ENCODE results near the gene IREB2.
"Not testable (repeated sequence)": the region's sequence is repeated elsewhere in the genome, so short reads cannot be mapped to it uniquely, and the experiment has no call there.

IREB2 gene

DNA sequence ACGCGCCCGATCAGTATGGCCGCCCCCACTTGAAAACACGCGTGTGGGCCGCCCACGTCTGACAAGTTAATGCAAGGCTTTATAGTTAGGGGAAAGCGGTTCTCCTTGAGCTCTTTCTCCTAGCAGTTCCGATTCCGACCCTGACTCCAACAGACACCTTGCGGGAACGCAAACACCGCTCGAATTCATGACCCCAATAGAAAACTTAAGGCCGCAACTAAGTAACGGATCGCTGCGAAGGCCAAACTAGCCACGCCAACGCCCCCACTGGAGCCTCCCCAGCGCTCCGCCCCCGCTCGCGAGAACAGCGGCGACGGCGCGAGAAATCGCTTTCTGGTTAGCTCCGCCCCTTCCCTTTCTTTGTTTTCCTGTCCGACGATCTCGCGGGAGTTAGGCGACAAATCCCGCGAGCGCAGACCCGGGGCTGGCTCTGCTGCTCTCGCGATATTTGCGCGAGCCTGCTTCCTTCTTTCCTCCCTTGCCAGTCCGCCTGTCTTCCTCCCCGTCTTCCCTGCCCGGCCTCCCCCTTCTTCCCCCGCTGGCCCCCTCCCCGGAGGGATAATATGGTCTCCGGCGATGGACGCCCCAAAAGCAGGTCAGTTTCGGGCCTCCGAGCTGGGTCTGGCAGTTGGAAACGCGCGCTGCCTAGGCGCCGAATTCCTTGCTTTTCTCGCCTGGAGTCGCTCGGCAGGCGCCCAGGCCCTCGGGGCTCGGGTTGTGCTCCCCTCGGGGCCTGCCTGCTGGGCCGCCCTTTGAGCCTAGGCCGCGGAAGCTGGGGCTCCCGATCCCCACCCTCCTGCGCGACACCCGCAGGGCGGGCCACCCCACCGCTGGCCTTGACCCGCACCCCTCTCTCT is at the start of gene IREB2:
Gene IREB2, plus strand, starts transcription at position 455 of the 857 bp plus-strand sequence. Its CDS starts 122 bp downstream, at position 577.
- peak; percentile 96 for DNase-seq

GRCh38 chr15:78388865-78389264 is 49.2 kb upstream of the IREB2 start:
- DNase-seq, result no peak

- no peak for DNase-seq
Observed at GRCh38 chr15:78389322-78389721, 48.7 kb upstream of the IREB2 start.

DNA sequence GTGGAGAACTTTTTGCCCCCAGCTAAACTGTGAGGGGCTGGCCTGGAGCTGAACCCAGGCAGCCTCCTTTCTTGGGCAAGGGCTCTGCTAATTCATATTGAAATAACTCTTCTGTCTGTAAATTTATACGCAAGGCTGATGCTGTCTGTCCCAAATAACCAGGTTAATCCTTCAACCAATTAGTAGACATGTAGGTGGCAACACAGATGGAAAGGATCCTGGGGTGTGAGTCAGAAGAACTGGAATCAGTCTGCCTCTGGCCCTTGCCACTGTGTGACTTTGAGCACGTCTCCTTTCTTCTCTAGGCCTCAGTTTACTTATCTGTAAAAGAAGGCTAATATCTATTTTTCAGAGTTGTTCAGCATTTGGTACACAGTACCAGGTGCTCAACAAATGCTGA is 48.3 kb upstream of the IREB2 start:
- DNase-seq, result no peak

DNA sequence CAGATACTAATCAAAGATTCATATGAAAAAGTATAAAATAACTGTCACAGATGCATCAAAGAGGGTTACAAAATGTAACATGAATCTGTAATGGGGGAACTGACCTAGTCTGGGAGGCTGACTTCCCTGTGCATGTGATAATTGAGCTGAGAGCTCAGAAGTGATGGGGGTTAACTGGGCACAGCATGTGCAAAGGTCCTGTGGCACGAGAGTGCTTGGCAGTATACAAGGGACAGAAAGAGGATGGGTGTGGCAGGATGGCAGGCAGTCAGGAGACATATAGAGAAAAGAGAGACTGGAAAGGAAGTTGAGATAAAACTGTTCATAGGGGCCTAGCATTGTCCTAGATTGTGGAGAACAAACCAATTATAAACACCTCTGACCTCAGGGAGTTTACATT is 47.8 kb upstream of the IREB2 start:
- no peak for DNase-seq

- DNase-seq, result no peak
Observed at GRCh38 chr15:78390826-78391225, 47.2 kb upstream of the IREB2 start.

DNA sequence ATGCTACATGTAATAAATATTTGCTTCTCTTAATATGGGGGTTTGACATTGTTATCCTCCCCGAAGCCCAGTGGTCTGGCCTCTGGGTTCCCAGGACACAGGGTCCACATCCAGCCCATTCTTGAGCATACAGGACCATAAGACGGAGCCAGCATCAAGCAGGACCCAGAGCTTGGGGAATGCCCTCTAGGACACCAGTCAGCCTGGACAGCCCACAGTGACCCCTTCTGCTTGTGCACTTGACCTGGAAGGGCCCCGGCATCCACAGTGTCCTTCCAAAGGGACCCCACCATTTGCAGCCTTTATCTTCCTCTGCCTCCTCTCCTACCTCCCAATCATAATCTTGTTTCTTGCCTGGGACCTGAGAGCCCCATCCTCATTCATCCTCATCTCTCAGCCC is 46.2 kb upstream of the IREB2 start:
- no peak for DNase-seq

DNA sequence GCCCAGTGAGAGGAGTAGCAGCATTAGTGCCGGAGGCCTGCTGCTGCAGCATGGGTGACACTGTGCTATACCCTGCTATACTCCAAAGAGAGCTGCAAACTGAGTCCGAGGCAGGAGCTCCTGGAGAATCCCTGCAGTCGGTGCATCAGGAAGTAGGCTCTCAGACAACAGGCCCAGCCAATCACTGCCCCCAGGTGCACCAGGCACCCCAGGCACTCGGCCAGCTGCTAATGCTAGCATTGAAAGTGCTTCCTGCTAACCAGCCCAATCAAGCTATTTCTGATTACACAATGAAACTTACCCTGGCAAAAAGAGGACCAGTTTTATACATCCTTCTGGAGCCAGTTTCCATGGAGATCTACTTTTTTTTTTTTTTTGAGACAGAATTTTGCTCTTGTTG is 45.6 kb upstream of the IREB2 start:
- DNase-seq, result no peak

- no peak for DNase-seq
Observed at GRCh38 chr15:78393137-78393536, 44.9 kb upstream of the IREB2 start.

- no peak for DNase-seq
Observed at GRCh38 chr15:78394026-78394425, 44.0 kb upstream of the IREB2 start.

GRCh38 chr15:78394981-78395616 is 42.9 kb upstream of the IREB2 start:
- no peak for DNase-seq

GRCh38 chr15:78396186-78396814 is 41.7 kb upstream of the IREB2 start:
- DNase-seq, result no peak

DNA sequence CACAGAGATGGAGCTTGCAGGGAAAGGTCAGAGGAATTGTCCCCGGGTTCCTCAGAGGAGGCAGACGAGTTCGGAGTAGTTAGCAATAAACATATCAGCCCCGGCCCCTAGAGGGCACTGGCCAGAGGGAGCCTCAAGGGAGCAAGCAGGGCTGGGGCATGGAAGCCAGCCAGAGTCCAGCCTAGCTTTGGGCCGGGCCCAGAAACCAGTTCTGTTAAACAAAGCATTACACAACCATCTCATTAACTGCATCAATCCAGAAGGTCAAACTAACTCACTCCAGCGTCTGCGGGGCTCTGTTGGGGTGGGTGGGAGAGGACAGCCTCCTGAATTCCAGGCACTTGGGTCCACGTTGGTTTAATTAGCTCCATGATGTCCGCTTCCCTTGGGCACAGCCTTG is 41.0 kb upstream of the IREB2 start:
- DNase-seq, result no peak

DNA sequence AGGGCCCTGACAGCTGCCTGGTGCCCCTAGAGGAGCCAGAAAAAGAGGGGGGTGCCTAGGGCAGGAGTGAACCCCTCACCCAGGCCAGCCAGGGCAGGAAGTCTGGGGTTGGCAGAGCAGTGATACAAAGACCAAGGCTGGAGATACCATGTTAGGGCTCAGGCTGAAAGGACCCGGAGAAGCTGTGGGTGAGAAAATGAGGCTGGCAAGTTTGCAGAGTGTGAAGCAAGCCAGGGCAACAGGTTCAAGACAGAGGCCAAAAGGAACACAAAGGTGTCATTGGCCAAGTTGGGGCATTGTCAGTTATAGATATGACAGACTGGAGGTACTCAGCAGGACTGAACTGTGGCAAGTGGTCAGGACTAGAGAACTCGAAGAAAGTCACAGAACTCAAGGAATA is 40.6 kb upstream of the IREB2 start:
- DNase-seq, result no peak

DNA sequence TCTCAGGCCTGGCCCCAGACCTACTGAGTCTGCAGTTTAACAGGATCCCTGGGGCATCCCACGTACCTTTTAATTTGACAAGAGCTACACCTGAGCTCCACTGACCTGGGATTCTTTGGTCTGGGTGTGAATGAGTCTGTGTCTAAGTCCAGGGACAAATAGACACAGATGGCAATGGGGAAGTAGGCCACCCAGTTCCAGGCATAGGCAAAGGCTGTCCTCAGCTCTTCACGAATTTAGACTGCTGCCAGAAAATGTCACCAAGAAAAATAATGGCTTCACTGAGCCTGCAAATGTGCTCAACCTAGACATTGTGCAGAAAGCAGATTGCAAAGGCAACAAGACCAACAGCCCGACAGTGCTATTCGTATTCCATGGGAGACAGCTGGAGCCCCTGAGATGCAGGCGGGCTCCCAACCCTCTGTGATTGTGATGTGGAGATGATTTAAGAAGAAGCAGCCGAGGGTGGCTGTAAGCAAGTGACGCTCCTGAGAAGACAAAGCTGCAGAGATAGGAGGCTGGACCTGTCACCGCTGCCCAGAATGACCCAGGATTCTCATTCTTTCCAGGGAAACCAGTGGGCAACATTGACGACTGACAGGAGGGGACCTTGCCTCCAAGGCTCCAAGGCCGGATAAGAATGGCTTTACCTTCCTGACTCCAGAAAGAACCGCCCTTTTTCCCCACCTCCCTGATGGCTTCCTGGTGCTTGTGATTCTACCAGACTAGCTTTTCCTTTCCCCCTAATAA is 39.8 kb upstream of the IREB2 start:
- no peak for DNase-seq

GRCh38 chr15:78399091-78399490 is 38.9 kb upstream of the IREB2 start:
- no peak for DNase-seq

DNA sequence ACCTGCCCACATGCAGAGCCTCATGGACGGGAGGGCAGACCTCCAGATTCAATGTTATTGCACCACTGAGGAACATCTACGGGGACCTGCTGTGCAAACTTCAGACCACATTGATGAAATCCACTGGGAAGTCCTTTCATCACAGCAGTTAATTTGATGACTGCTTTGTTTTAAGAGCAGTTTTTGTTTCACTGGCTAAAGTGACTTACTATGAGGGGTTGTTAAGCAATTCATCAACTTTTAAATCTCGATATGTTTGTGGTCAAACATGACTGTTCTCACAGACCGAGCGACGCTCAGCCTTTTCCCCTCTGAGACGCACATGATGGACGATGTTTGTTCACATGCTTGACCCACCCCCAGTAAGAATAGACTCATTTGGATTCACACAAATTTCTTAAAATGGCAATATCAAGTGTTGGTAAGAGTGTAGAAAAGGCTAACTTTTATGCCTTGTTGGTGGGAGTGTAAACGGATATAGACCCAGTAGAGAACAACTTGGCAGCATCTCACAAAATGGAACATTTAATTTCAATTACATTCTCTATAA is 35.9 kb upstream of the IREB2 start:
- no peak for DNase-seq

- DNase-seq, result no peak
Observed at GRCh38 chr15:78404125-78404524, 33.9 kb upstream of the IREB2 start.

- DNase-seq, result not testable (repeated sequence)
Observed at GRCh38 chr15:78404796-78405195, 33.2 kb upstream of the IREB2 start.

DNA sequence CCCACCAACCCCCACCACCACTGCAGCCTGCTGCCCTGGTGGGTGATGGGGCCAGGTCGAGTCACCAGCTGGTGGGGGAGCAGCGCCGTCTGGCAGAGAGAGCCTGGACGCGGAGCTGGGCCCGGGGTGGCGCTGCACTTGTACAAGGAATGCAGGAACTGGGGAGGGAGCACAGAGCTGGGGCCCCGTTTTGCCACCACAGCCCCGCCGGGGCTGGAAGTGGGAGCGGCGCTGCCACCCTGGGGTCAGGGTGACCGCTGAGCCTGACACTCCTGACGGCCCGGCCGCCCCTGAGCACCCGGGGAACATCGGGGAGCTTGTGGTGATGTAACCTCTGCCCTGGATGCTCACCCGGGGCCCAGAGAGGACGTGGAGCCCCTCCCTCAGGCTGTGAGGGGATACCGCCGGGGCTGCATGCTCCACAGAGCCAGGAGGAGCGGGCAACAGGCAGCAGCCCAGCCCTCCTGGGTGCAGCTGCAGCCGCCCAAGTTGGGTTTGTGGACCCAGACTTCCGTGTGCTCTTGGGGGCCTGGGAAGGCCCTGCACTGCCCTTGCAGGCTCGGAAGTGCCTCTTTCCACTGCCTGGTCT is 32.6 kb upstream of the IREB2 start:
- DNase-seq, result no peak

GRCh38 chr15:78406016-78406585 is 31.9 kb upstream of the IREB2 start:
- no peak for DNase-seq

Measured in NCI-H446 treated with DMSO at 0.1 percent for 48 hours (cell line).